GM23338 (cell line): ENCODE data around the gene CBY1. TPM values are rescaled to one million over a fixed set of nuclear protein-coding genes. Genes with fewer than 3 reads are reported as not detected.

Experiments used
- ATAC-seq: fragments of 200-7000 bp; cut with Tn5 transposase; 3 replicates; pipeline ENCODE4 v1.9.1; 2020
- DNase-seq: peaks from one replicate; pipeline ENCODE4 v3.0.0-alpha.2; 2015; ENCODE audit warnings: low spot score
- H2AFZ ChIP-seq: fragments of 200-600 bp; sonication (generic); 2 replicates; pipeline ENCODE4 v1.8.0; 2016; ENCODE audit warnings: antibody characterized with exemption, mild to moderate bottlenecking, moderate library complexity
- H3F3A ChIP-seq: fragments of 200-600 bp; sonication (generic); replicated peaks from 2 replicates; pipeline ENCODE4 v1.8.0; 2017; ENCODE audit warnings: antibody characterized with exemption, mixed run types, low read depth
- H3K27ac ChIP-seq: fragments of 200-600 bp; sonication (generic); 2 replicates; pipeline ENCODE4 v1.6.1; 2016; ENCODE audit warnings: low read depth
- H3K27me3 ChIP-seq: fragments of 200-600 bp; sonication (generic); 2 replicates; pipeline ENCODE4 v1.8.0; 2016; ENCODE audit warnings: mild to moderate bottlenecking, mixed run types, moderate library complexity; ENCODE audit not compliant: insufficient read depth
- H3K36me3 ChIP-seq: fragments of 200-600 bp; sonication (generic); 2 replicates; pipeline ENCODE4 v1.8.0; 2016; ENCODE audit warnings: mild to moderate bottlenecking; ENCODE audit not compliant: insufficient read depth
- H3K4me1 ChIP-seq: fragments of 200-600 bp; sonication (generic); 2 replicates; pipeline ENCODE4 v1.8.0; 2016; ENCODE audit warnings: mild to moderate bottlenecking, moderate library complexity; ENCODE audit not compliant: insufficient read depth
- H3K4me2 ChIP-seq: fragments of 200-600 bp; sonication (generic); 2 replicates; pipeline ENCODE4 v1.7.1; 2017; ENCODE audit warnings: mixed run types
- H3K4me3 ChIP-seq: fragments of 200-600 bp; sonication (generic); 2 replicates; pipeline ENCODE4 v1.6.1; 2016; ENCODE audit warnings: mixed run types
- H3K79me2 ChIP-seq: fragments of 200-600 bp; sonication (generic); replicated peaks from 2 replicates; pipeline ENCODE4 v1.8.0; 2017; ENCODE audit warnings: mild to moderate bottlenecking; ENCODE audit not compliant: insufficient read depth
- H3K9me2 ChIP-seq: fragments of 200-600 bp; sonication (generic); 2 replicates; pipeline ENCODE4 v1.8.0; 2017; ENCODE audit not compliant: insufficient read depth
- H4K20me1 ChIP-seq: fragments of 200-600 bp; sonication (generic); replicated peaks from 2 replicates; pipeline ENCODE4 v1.8.0; 2017; ENCODE audit warnings: mild to moderate bottlenecking; ENCODE audit not compliant: insufficient read depth
- H3K27ac Mint-ChIP-seq: 2 replicates; pipeline ENCODE4 v1.8.0; 2020; ENCODE audit warnings: inconsistent platforms, mild to moderate bottlenecking, moderate library complexity, mixed read lengths
- H3K27me3 Mint-ChIP-seq: 3 replicates; pipeline ENCODE4 v1.8.0; 2022; ENCODE audit warnings: low read depth, mild to moderate bottlenecking, moderate library complexity, mixed read lengths, inconsistent platforms; ENCODE audit not compliant: insufficient read depth, poor library complexity
- H3K36me3 Mint-ChIP-seq: 3 replicates; pipeline ENCODE4 v1.8.0; 2021; ENCODE audit warnings: low read depth, mild to moderate bottlenecking, inconsistent platforms, moderate library complexity, mixed read lengths
- H3K4me1 Mint-ChIP-seq: 3 replicates; pipeline ENCODE4 v1.8.0; 2020; ENCODE audit warnings: mild to moderate bottlenecking, inconsistent platforms, mixed read lengths
- H3K4me3 Mint-ChIP-seq: 3 replicates; pipeline ENCODE4 v1.8.0; 2021; ENCODE audit warnings: moderate library complexity, mild to moderate bottlenecking, inconsistent platforms, mixed read lengths
- H3K9me3 Mint-ChIP-seq: 3 replicates; pipeline ENCODE4 v1.8.0; 2020; ENCODE audit warnings: moderate library complexity, mild to moderate bottlenecking, inconsistent platforms, mixed read lengths
- CREB1 ChIP-seq: fragments of 250-450 bp; sonication (Bioruptor Pico); IDR thresholded peaks from 2 replicates; pipeline ENCODE4 v1.5.0; 2020; ENCODE audit warnings: low read depth, mild to moderate bottlenecking, moderate library complexity
- CTCF ChIP-seq, 2 experiments: fragments of 200-600 bp in 1 of 2; sonication (generic) in 1 of 2; conservative IDR thresholded peaks; 2 replicates each; pipeline versions ENCODE4 v1.5.1 to v1.6.1; 2016 to 2017; ENCODE audit warnings: antibody characterized with exemption in 2 of 2, low read depth in 2 of 2, mild to moderate bottlenecking in 2 of 2, moderate library complexity in 1 of 2
- ETS1 ChIP-seq: IDR thresholded peaks from 2 replicates; pipeline ENCODE4 v1.6.1; 2016; ENCODE audit warnings: antibody characterized with exemption
- EZH2phosphoT487 ChIP-seq: fragments of 200-600 bp; sonication (generic); IDR thresholded peaks from one replicate; pipeline ENCODE4 v1.8.1; 2018; ENCODE audit warnings: antibody characterized with exemption; ENCODE audit not compliant: unreplicated experiment
- JUNB ChIP-seq: IDR thresholded peaks from one replicate; pipeline ENCODE4 v1.6.1; 2016; ENCODE audit warnings: antibody characterized with exemption; ENCODE audit not compliant: unreplicated experiment
- NANOG ChIP-seq: IDR thresholded peaks from 2 replicates; pipeline ENCODE4 v1.6.1; 2016; ENCODE audit warnings: antibody characterized with exemption, borderline replicate concordance
- POLR2AphosphoS5 ChIP-seq: IDR thresholded peaks from 2 replicates; pipeline ENCODE4 v1.6.1; 2016; ENCODE audit warnings: antibody characterized with exemption, low read depth
- STAT1 ChIP-seq: IDR thresholded peaks from one replicate; pipeline ENCODE4 v1.6.1; 2016; ENCODE audit warnings: antibody characterized with exemption; ENCODE audit not compliant: unreplicated experiment
- ZNF114 ChIP-seq: fragments of 250-450 bp; sonication (Bioruptor Pico); IDR thresholded peaks from 2 replicates; pipeline ENCODE4 v1.5.0; 2020; ENCODE audit warnings: mild to moderate bottlenecking, moderate library complexity
- ZNF331 ChIP-seq: fragments of 250-450 bp; sonication (Bioruptor Pico); IDR thresholded peaks from 2 replicates; pipeline ENCODE4 v1.5.0; 2020; ENCODE audit warnings: low read depth, mild to moderate bottlenecking, moderate library complexity
- polyA plus RNA-seq: library from polyadenylated mRNA; unstranded; fragments of >200 nt; fragmentation: Nextera tagmentation; extraction: Ambion mirVana; gene quantifications from 2 replicates; pipeline ENCODE4 v1.2.1, GENCODE V29; 2016
- total RNA-seq: library from RNA; depleted of rRNA; stranded (reverse); fragments of >200 nt; shearing (Covaris generic); gene quantifications from 2 replicates; pipeline ENCODE4 v1.2.3, GENCODE V29; 2014

Gene CBY1
- total and polyA plus RNA-seq, 2 experiments from 2014 or later = 12.8 to 36.4 TPM

- H4K20me1 ChIP-seq = peaks cover 60% of the 10 kb centered on the region
- H3K4me3 Mint-ChIP-seq = no peak overlapping the region; the same call in 2 of the 3 replicates
Measured at GRCh38 chr22:38709306-38709705, 52.9 kb downstream of the CBY1 start.

GRCh38 chr22:38710351-38710750, 53.9 kb downstream of the CBY1 start:
- Histone ChIP-seq H3K4me1 (peaks cover 57% of the 10 kb centered on the region), H3K4me3 (no peak overlapping the region), H3K36me3 (peaks cover 10% of the 10 kb centered on the region; the same call in 1 of the 2 replicates), H4K20me1 (peaks cover 69% of the 10 kb centered on the region), H3K79me2 (peaks cover 91% of the 10 kb centered on the region), H3K9me2 (no peaks in the 10 kb centered on the region), H3K4me2 (no peak overlapping the region), H2AFZ (no peak overlapping the region), H3K27ac (no peak overlapping the region), H3K27me3 (no peaks in the 10 kb centered on the region), H3F3A (0 out of 2 replicates have a peak, but pooled peaks cover 4% of the 10 kb centered on the region)
- ATAC-seq = no peak
- Mint-ChIP-seq H3K4me3 (no peak overlapping the region), H3K9me3 (no peaks in the 10 kb centered on the region), H3K27ac (no peak overlapping the region), H3K36me3 (peaks cover 14% of the 10 kb centered on the region), H3K4me1 (peaks cover 67% of the 10 kb centered on the region), H3K27me3 (peaks cover 5% of the 10 kb centered on the region)
- DNase-seq = no peak
- no peak for TF ChIP-seq STAT1
- no peak for TF ChIP-seq CREB1

More at GRCh38 chr22:38709306-38709705, 52.9 kb downstream of the CBY1 start:
- Histone ChIP-seq H3K27me3 (no peaks in the 10 kb centered on the region), H3K4me1 (peaks cover 58% of the 10 kb centered on the region), H3K4me3 (no peak overlapping the region), H3K36me3 (peaks cover 10% of the 10 kb centered on the region; the same call in 1 of the 2 replicates), H3K79me2 (peaks cover 81% of the 10 kb centered on the region), H3F3A (0 out of 2 replicates have a peak, but pooled peaks cover 4% of the 10 kb centered on the region), H3K4me2 (peak overlapping the region; percentile 41), H3K27ac (no peak overlapping the region), H2AFZ (no peak overlapping the region), H3K9me2 (no peaks in the 10 kb centered on the region)
- H3K9me3 Mint-ChIP-seq = no peaks in the 10 kb centered on the region
- peaks cover 67% of the 10 kb centered on the region for H3K4me1 Mint-ChIP-seq
- H3K27me3 Mint-ChIP-seq = peaks cover 11% of the 10 kb centered on the region
- peaks cover 15% of the 10 kb centered on the region for H3K36me3 Mint-ChIP-seq
- no peak for ATAC-seq
- no peak overlapping the region for H3K27ac Mint-ChIP-seq
- no peak for TF ChIP-seq JUNB
- TF ChIP-seq NANOG = no peak
- no peak for TF ChIP-seq ETS1
- TF ChIP-seq POLR2AphosphoS5 = no peak
- TF ChIP-seq EZH2phosphoT487 = no peak
- no peak for TF ChIP-seq ZNF114 (CRISPR knock-in tag)
- TF ChIP-seq ZNF331 (CRISPR knock-in tag) = no peak
- TF ChIP-seq CTCF (conservative IDR thresholded peaks at IDR 0.05; ENCODE audit: low read depth in 2 of 2) = no peak
- no peak for DNase-seq
